Upper lobe of left lung (tissue), 6 donors: Measurements from ENCODE around the gene GALNT7. TPM values are rescaled to one million over a fixed set of nuclear protein-coding genes. Genes with fewer than 3 reads are reported as not detected.

ENCODE experiments used
- ATAC-seq, 2 donors: fragments of 200-7000 bp; cut with Tn5 transposase; one replicate each; pipeline ENCODE4 v1.9.1; 2022; ENCODE audit warnings: mild to moderate bottlenecking in 2 of 2, moderate library complexity in 2 of 2; ENCODE audit not compliant: low FRiP score in 2 of 2
- DNase-seq, 2 donors: peaks; one replicate each; pipeline ENCODE4 v3.0.0-alpha.2; 2019 to 2020
- H3K27ac ChIP-seq, 4 donors: fragments of 200-600 bp; sonication (generic); one replicate each; pipeline ENCODE4 v1.5.1; 2016 to 2019
- H3K27me3 ChIP-seq, 4 donors: fragments of 200-600 bp; sonication (generic); one replicate each; pipeline ENCODE4 v1.5.1; 2017 to 2019
- H3K36me3 ChIP-seq, 4 donors: fragments of 200-600 bp; sonication (generic); one replicate each; pipeline ENCODE4 v1.5.1; 2016 to 2019
- H3K4me1 ChIP-seq, 4 donors: fragments of 200-600 bp; sonication (generic); one replicate each; pipeline ENCODE4 v1.5.1; 2018 to 2019
- H3K4me3 ChIP-seq, 4 donors: fragments of 200-600 bp; sonication (generic); one replicate each; pipeline ENCODE4 v1.5.1; 2017 to 2019; ENCODE audit warnings: mild to moderate bottlenecking in 2 of 4, moderate library complexity in 1 of 4
- H3K9me3 ChIP-seq, 4 donors: fragments of 200-600 bp; sonication (generic); one replicate each; pipeline ENCODE4 v1.5.1; 2018 to 2019
- CTCF ChIP-seq, 6 experiments: fragments of 450-650 bp in 4 of 6; fragments of 200-600 bp in 2 of 6; sonication (generic) in 2 of 6; IDR thresholded peaks; one replicate each; pipeline ENCODE4 v1.5.1; 2016 to 2019; ENCODE audit warnings: antibody characterized with exemption in 6 of 6
- EP300 ChIP-seq, 4 donors: sonication (generic); formaldehyde crosslinking; IDR thresholded peaks; one replicate each; pipeline ENCODE4 v1.5.1; 2017; ENCODE audit warnings: antibody characterized with exemption in 4 of 4, control low read depth in 2 of 4
- POLR2A ChIP-seq, 4 donors: fragments of 450-650 bp; IDR thresholded peaks; one replicate each; pipeline ENCODE4 v1.5.1; 2016 to 2017; ENCODE audit warnings: antibody characterized with exemption in 4 of 4, mild to moderate bottlenecking in 2 of 4
- POLR2AphosphoS5 ChIP-seq, 2 donors: sonication (generic); formaldehyde crosslinking; IDR thresholded peaks; one replicate each; pipeline ENCODE4 v1.5.1; 2017; ENCODE audit warnings: antibody characterized with exemption in 2 of 2
- WGBS, 2 donors: methylation state at CpG; one replicate each; pipeline ENCODE4 v1.1.5; 2017 to 2018; 5-methylcytosine and 5-hydroxymethylcytosine counted together
- total RNA-seq, 6 donors: library from RNA; depleted of rRNA in 4 of 6; stranded (reverse); fragments of >200 nt in 4 of 6; gene quantifications; one replicate each; pipeline versions ENCODE4 v1.1.0 to v1.2.1, GENCODE V29; 2016 to 2021
- donor health status: DM: no; HTN: no; CAD: no; lungs with moderate emphysema.
- donor health status: DM: no; HTN: yes; CAD: no; lungs with severe emphysema.

GALNT7 gene
- total RNA-seq, 6 donors from 2014 or later: 5.0 to 68.1 (median 20.1) TPM

- DNase-seq (no peak), ATAC-seq (peak in 1 of 2 donors; percentile 34)
- Histone ChIP-seq H3K27ac (peak overlapping the region in 2 of 4 donors; percentile 5 to 38), H3K36me3 (no peaks in the 10 kb centered on the region), H3K27me3 (no peaks in the 10 kb centered on the region), H3K9me3 (no peaks in the 10 kb centered on the region), H3K4me3 (peak overlapping the region in 2 of 4 donors; percentile 0 to 11), H3K4me1 (peaks cover 20 to 29% (median 26%) of the 10 kb centered on the region in 4 donors)
- no peak for TF ChIP-seq EP300 (IDR thresholded peaks at IDR 0.05)
- no peak for TF ChIP-seq POLR2A (IDR thresholded peaks at IDR 0.05)
- no peak for TF ChIP-seq CTCF (IDR thresholded peaks at IDR 0.05)
- TF ChIP-seq POLR2AphosphoS5 (IDR thresholded peaks at IDR 0.05): no peak
- 22 to 32% methylated on average over 5 of the region's 5 CpGs for WGBS, 2 donors
Observed at GRCh38 chr4:173185847-173186510, 17.4 kb downstream of the GALNT7 start.

GRCh38 chr4:173187732-173188131, 19.1 kb downstream of the GALNT7 start:
- peaks cover 16 to 24% (median 21%) of the 10 kb centered on the region in 4 donors for H3K4me1 ChIP-seq
- WGBS, 2 donors: 91 to 93% methylated on average over 1 of the region's 1 CpG
- TF ChIP-seq CTCF (IDR thresholded peaks at IDR 0.05) (no peak), EP300 (IDR thresholded peaks at IDR 0.05) (no peak), POLR2AphosphoS5 (IDR thresholded peaks at IDR 0.05) (no peak), POLR2A (IDR thresholded peaks at IDR 0.05) (no peak)

GRCh38 chr4:173188648-173189047, 20.0 kb downstream of the GALNT7 start:
- Histone ChIP-seq H3K4me3 (no peak overlapping the region), H3K9me3 (no peaks in the 10 kb centered on the region), H3K36me3 (no peaks in the 10 kb centered on the region), H3K27ac (no peak overlapping the region), H3K27me3 (no peaks in the 10 kb centered on the region), H3K4me1 (peaks cover 16 to 24% (median 21%) of the 10 kb centered on the region in 4 donors)
- DNase-seq (no peak), ATAC-seq (no peak)
- 61 to 73% methylated on average over 7 of the region's 7 CpGs for WGBS, 2 donors
- TF ChIP-seq EP300 (IDR thresholded peaks at IDR 0.05) (no peak), POLR2AphosphoS5 (IDR thresholded peaks at IDR 0.05) (no peak), POLR2A (IDR thresholded peaks at IDR 0.05) (no peak), CTCF (IDR thresholded peaks at IDR 0.05) (no peak)

More at GRCh38 chr4:173187732-173188131, 19.1 kb downstream of the GALNT7 start:
- H3K9me3 ChIP-seq: no peaks in the 10 kb centered on the region
- DNase-seq (no peak), ATAC-seq (no peak)
- no peak overlapping the region for H3K4me3 ChIP-seq
- H3K36me3 ChIP-seq: no peaks in the 10 kb centered on the region
- H3K27me3 ChIP-seq: no peaks in the 10 kb centered on the region
- H3K27ac ChIP-seq: no peak overlapping the region

- Histone ChIP-seq H3K27ac (no peak overlapping the region), H3K9me3 (no peaks in the 10 kb centered on the region), H3K4me3 (no peak overlapping the region), H3K27me3 (no peaks in the 10 kb centered on the region), H3K36me3 (no peaks in the 10 kb centered on the region), H3K4me1 (peaks cover 16 to 24% (median 21%) of the 10 kb centered on the region in 4 donors)
- WGBS, 2 donors: 86 to 88% methylated on average over 4 of the region's 4 CpGs
- ATAC-seq (no peak), DNase-seq (no peak)
- TF ChIP-seq POLR2A (IDR thresholded peaks at IDR 0.05) (no peak), CTCF (IDR thresholded peaks at IDR 0.05) (no peak), EP300 (IDR thresholded peaks at IDR 0.05) (no peak), POLR2AphosphoS5 (IDR thresholded peaks at IDR 0.05) (no peak)
Observed at GRCh38 chr4:173189117-173189693, 20.6 kb downstream of the GALNT7 start.
